K562 (cell line): ENCODE data around the gene WDR91. TPM values are rescaled to one million over a fixed set of nuclear protein-coding genes. Genes with fewer than 3 reads are reported as not detected.

ENCODE experiments used
- CBX5 ChIP-seq: IDR thresholded peaks from 2 replicates; pipeline ENCODE4 v1.6.1; 2014; ENCODE audit warnings: low read depth, borderline replicate concordance
- CCAR2 ChIP-seq: fragments of 200-400 bp; formaldehyde crosslinking; IDR thresholded peaks from 2 replicates; pipeline ENCODE4 v1.6.1; 2017; ENCODE audit warnings: mild to moderate bottlenecking, low read depth, low read length
- CREB3L1 ChIP-seq: fragments of 450-650 bp; IDR thresholded peaks from 2 replicates; pipeline ENCODE4 v1.6.1; 2014; ENCODE audit warnings: low read depth, mild to moderate bottlenecking, moderate library complexity, borderline replicate concordance
- E2F1 ChIP-seq: sonication (generic); formaldehyde crosslinking; IDR thresholded peaks from 2 replicates; pipeline ENCODE4 v1.8.1; 2023; ENCODE audit warnings: mild to moderate bottlenecking, missing genetic modification reagents, moderate library complexity
- ETV6 ChIP-seq, 3 experiments: fragments of 150-350 bp in 1 of 3; sonication (generic) in 1 of 3; formaldehyde crosslinking in 1 of 3; IDR thresholded peaks; 2 replicates each; pipeline versions ENCODE4 v1.6.1 to v1.8.0; 2014 to 2022; ENCODE audit warnings: borderline replicate concordance in 2 of 3, low read depth in 2 of 3, antibody characterized with exemption in 1 of 3, low read length in 1 of 3, mild to moderate bottlenecking in 1 of 3, missing genetic modification reagents in 1 of 3
- HBP1 ChIP-seq: fragments of 450-650 bp; formaldehyde crosslinking; IDR thresholded peaks from 2 replicates; pipeline ENCODE4 v1.4.0; 2022; ENCODE audit warnings: missing genetic modification characterization
- MAZ ChIP-seq, 2 experiments: fragments of 450-650 bp in 1 of 2; sonication (generic) in 1 of 2; formaldehyde crosslinking; IDR thresholded peaks in 1 of 2; conservative IDR thresholded peaks in 1 of 2; 2 replicates each; pipeline versions ENCODE4 v1.4.0 to v1.5.0; 2020; ENCODE audit warnings: mild to moderate bottlenecking in 1 of 2, missing genetic modification reagents in 1 of 2
- MCM5 ChIP-seq: fragments of 450-650 bp; IDR thresholded peaks from 2 replicates; pipeline ENCODE4 v1.6.1; 2016; ENCODE audit warnings: low read depth
- NFXL1 ChIP-seq: fragments of 450-650 bp; formaldehyde crosslinking; IDR thresholded peaks from 2 replicates; pipeline ENCODE4 v1.4.0; 2021; ENCODE audit warnings: mild to moderate bottlenecking
- SAFB ChIP-seq: fragments of 200-400 bp; formaldehyde crosslinking; IDR thresholded peaks from 2 replicates; pipeline ENCODE4 v1.6.1; 2017; ENCODE audit warnings: low read depth, low read length, borderline replicate concordance
- SIRT6 ChIP-seq: IDR thresholded peaks from one replicate; pipeline ENCODE4 v1.6.1; 2012; ENCODE audit warnings: low read depth, mild to moderate bottlenecking, control low read depth, inconsistent platforms, low read length, moderate library complexity
- SOX6 ChIP-seq: fragments of 450-650 bp; IDR thresholded peaks from 2 replicates; pipeline ENCODE4 v1.6.1; 2014; ENCODE audit warnings: mild to moderate bottlenecking
- TBP ChIP-seq: optimal IDR thresholded peaks from 2 replicates; pipeline ENCODE3; 2011; ENCODE audit warnings: low read depth, low read length, improper control_type of control experiment
- TGIF2 ChIP-seq: sonication (generic); formaldehyde crosslinking; IDR thresholded peaks from 2 replicates; pipeline ENCODE4 v1.8.1; 2022; ENCODE audit warnings: mild to moderate bottlenecking, missing genetic modification reagents, moderate library complexity
- XRCC3 ChIP-seq: fragments of 450-650 bp; IDR thresholded peaks from 2 replicates; pipeline ENCODE4 v1.6.1; 2017; ENCODE audit warnings: mild to moderate bottlenecking, moderate library complexity
- ZNF384 ChIP-seq: IDR thresholded peaks from 2 replicates; pipeline ENCODE4 v1.6.1; 2012; ENCODE audit warnings: low read depth, low read length, improper control_type of control experiment
- ZNF584 ChIP-seq: fragments of 200-800 bp; sonication (Bioruptor generic); IDR thresholded peaks from 2 replicates; pipeline ENCODE4 v1.6.1; 2016; ENCODE audit warnings: low read depth, mild to moderate bottlenecking, missing genetic modification characterization, missing compliant biosample characterization
- ZNF609 ChIP-seq: sonication (generic); formaldehyde crosslinking; IDR thresholded peaks from 2 replicates; pipeline ENCODE4 v1.8.1; 2023; ENCODE audit warnings: missing genetic modification reagents, mild to moderate bottlenecking, borderline replicate concordance
- polyA plus RNA-seq, 8 experiments: library from polyadenylated mRNA; depleted of rRNA in 4 of 8; stranded (reverse) in 5 of 8; unstranded in 3 of 8; fragments of >200 nt; fragmentation: Nextera tagmentation in 2 of 8; fragmentation: Illumina TruSeq in 1 of 8; extraction: Ambion mirVana in 2 of 8; extraction: Trizol in 1 of 8; gene quantifications; 2 replicates each; pipeline versions ENCODE4 v1.2.1 to v1.2.3, GENCODE V29; 2011 to 2014; ENCODE audit warnings: inconsistent platforms in 1 of 8, missing spikeins in 1 of 8
- total RNA-seq, 7 experiments: library from RNA; depleted of rRNA in 6 of 7; stranded (reverse); fragments of >200 nt in 6 of 7; fragmentation: Illumina TruSeq in 2 of 7; extraction: Trizol in 2 of 7; gene quantifications; 2 replicates each; pipeline versions ENCODE4 v1.2.1 to v1.2.3, GENCODE V29; 2011 to 2021; ENCODE audit warnings: low replicate concordance in 1 of 7

Gene WDR91
- total and polyA plus RNA-seq, 9 of the 15 experiments (the other 6 are each of a cell fraction or from before 2014, with no cell fraction given): 1.9 to 18.2 (median 9.8) TPM

- TF ChIP-seq SIRT6: no peak
- TF ChIP-seq CBX5: no peak
- TF ChIP-seq NFXL1 (CRISPR knock-in tag): no peak
- TF ChIP-seq TBP: peak; percentile 89
- peak in 1 of 2 experiments; percentile 85; a peak in 2 of 4 replicates for TF ChIP-seq ETV6 (IDR thresholded peaks at IDR 0.05; ENCODE audit: borderline replicate concordance in 1 of 2, low read depth in 2 of 2, low read length in 1 of 2)
- TF ChIP-seq ETV6 (CRISPR knock-in tag; IDR thresholded peaks at IDR 0.05; ENCODE audit: borderline replicate concordance): peak; percentile 8
- 0 out of 2 replicates have a peak, but pooled peaks have one; percentile 61 for TF ChIP-seq ZNF584 (CRISPR knock-in tag)
- TF ChIP-seq MAZ (CRISPR knock-in tag; conservative IDR thresholded peaks at IDR 0.05 in 1 of 2, IDR thresholded peaks at IDR 0.05 in 1 of 2): peak; percentile 97 to 99
- TF ChIP-seq CCAR2: no peak
- peak; percentile 84 for TF ChIP-seq E2F1
- no peak for TF ChIP-seq MCM5
- peak; percentile 80 for TF ChIP-seq CREB3L1
- TF ChIP-seq ZNF609 (CRISPR knock-in tag): no peak
- no peak for TF ChIP-seq XRCC3
- peak; percentile 16; the same call in 1 of the 2 replicates for TF ChIP-seq TGIF2 (CRISPR knock-in tag)
- TF ChIP-seq ZNF384: peak; percentile 27; the same call in 1 of the 2 replicates
- TF ChIP-seq HBP1 (CRISPR knock-in tag): peak; percentile 82; the same call in 1 of the 2 replicates
- TF ChIP-seq SOX6: peak; percentile 79; the same call in 1 of the 2 replicates
- TF ChIP-seq SAFB: peak; percentile 96
Observed at GRCh38 chr7:135170274-135170997, 40.9 kb downstream of the WDR91 start, which contains the start of gene CYREN (continued).
